Urinary bladder (tissue), 4 donors: ENCODE data around the gene FAM162B. TPM values are rescaled to one million over a fixed set of nuclear protein-coding genes. Genes with fewer than 3 reads are reported as not detected.

Experiments used
- DNase-seq: peaks from one replicate; pipeline ENCODE4 v3.0.0-alpha.2; 2015; ENCODE audit errors: extremely low spot score
- H3K27ac ChIP-seq: one replicate; pipeline ENCODE4 v1.5.1; 2013; ENCODE audit warnings: low read depth, mild to moderate bottlenecking, moderate library complexity
- H3K36me3 ChIP-seq: one replicate; pipeline ENCODE4 v1.6.1; 2013; ENCODE audit warnings: mild to moderate bottlenecking, moderate library complexity; ENCODE audit not compliant: insufficient read depth
- H3K4me1 ChIP-seq: one replicate; pipeline ENCODE4 v1.6.1; 2013; ENCODE audit warnings: mild to moderate bottlenecking, moderate library complexity; ENCODE audit not compliant: insufficient read depth
- H3K4me3 ChIP-seq: one replicate; pipeline ENCODE4 v1.5.1; 2013; ENCODE audit warnings: low read depth, low read length
- WGBS: extraction: QIAGEN DNeasy Blood & Tissue Kit; methylation state at CpG from one replicate; pipeline ENCODE4 v1.1.7; 2013; 5-methylcytosine and 5-hydroxymethylcytosine counted together
- polyA plus RNA-seq: library from polyadenylated mRNA; stranded (reverse); fragments of 200-250 nt; gene quantifications from one replicate; pipeline ENCODE4 v1.2.3, GENCODE V29; 2013
- total RNA-seq: library from RNA; depleted of rRNA; stranded (reverse); fragments of >200 nt; gene quantifications from one replicate; pipeline ENCODE4 v1.2.3, GENCODE V29; 2014
- donor health status: healthy with polysubstance abuse.
- donor health status: healthy.

Gene FAM162B
- total RNA-seq = 12.0 TPM
- polyA plus RNA-seq = 16.1 TPM

- Histone ChIP-seq H3K27ac (peak within 1 kb of the TSS; percentile 81), H3K36me3 (no peaks in the 10 kb centered on the region), H3K4me3 (peak within 1 kb of the TSS; percentile 67), H3K4me1 (no peaks in the 10 kb centered on the region)
- no peak for DNase-seq
- WGBS = 1% methylated on average over 89 of the region's 89 CpGs
Observed at GRCh38 chr6:116764961-116765841, at the start of gene FAM162B. Gene FAM162B, minus strand, starts transcription at chr6:116765719. Its CDS starts 143 bp downstream, at chr6:116765576.

- no peak for DNase-seq
- Histone ChIP-seq H3K36me3 (no peaks in the 10 kb centered on the region), H3K4me1 (no peaks in the 10 kb centered on the region), H3K4me3 (no peak overlapping the region), H3K27ac (no peak overlapping the region)
- 90% methylated on average over 2 of the region's 2 CpGs for WGBS
Observed at GRCh38 chr6:116812051-116812650, 46.6 kb upstream of the FAM162B start.

DNA sequence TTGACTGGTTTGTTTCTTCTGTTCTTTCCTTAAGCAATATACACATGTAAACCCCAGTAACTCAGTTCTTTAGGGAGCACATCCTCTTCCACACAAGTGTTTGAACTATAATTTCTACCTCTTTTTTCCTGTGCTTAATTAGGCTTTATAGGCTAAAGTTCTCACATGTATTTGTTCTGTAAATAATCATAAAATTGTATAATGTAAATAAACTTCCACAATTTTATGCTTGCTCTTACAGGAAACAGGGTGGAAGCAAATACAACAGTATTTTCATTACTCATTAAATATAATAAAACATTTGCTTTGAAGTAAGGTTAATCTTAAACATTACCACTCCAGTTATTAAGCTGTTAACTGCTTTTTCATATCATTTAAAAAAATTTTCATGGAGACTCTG lies 36.5 kb upstream of the FAM162B start:
- H3K4me3 ChIP-seq = no peak overlapping the region
- no peaks in the 10 kb centered on the region for H3K4me1 ChIP-seq
- DNase-seq = no peak
- H3K36me3 ChIP-seq = peaks cover 2% of the 10 kb centered on the region
- no peak overlapping the region for H3K27ac ChIP-seq

GRCh38 chr6:116799945-116800344 lies 34.4 kb upstream of the FAM162B start:
- H3K36me3 ChIP-seq = peaks cover 2% of the 10 kb centered on the region
- DNase-seq = no peak
- H3K27ac ChIP-seq = no peak overlapping the region
- H3K4me3 ChIP-seq = no peak overlapping the region
- H3K4me1 ChIP-seq = no peaks in the 10 kb centered on the region

DNA sequence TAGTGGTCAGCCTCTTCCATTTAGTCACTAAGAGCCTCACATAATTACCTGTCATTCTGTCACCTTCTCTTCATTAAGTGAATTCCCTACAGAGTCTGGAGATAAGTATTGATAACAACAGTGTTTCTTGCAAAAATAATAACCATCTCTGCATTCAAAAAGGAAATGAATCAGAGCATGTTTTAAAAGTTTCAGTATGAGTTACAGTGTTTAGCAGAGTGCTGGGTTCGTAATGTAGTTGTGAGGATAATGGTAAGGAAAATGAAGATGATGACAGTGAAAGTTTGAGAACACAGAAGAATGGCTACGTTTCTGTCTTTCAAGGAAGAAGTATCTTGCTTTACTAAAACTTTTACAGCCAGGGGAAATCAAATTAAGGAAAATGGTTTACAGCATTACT lies 32.1 kb upstream of the FAM162B start:
- Histone ChIP-seq H3K27ac (no peak overlapping the region), H3K36me3 (no peaks in the 10 kb centered on the region), H3K4me3 (no peak overlapping the region), H3K4me1 (no peaks in the 10 kb centered on the region)
- 58% methylated on average over 2 of the region's 2 CpGs for WGBS
- no peak for DNase-seq

- H3K36me3 ChIP-seq = no peaks in the 10 kb centered on the region
- H3K27ac ChIP-seq = no peak overlapping the region
- DNase-seq = no peak
- H3K4me3 ChIP-seq = no peak overlapping the region
- H3K4me1 ChIP-seq = no peaks in the 10 kb centered on the region
- 54% methylated on average over 3 of the region's 3 CpGs for WGBS
Observed at GRCh38 chr6:116793224-116793623, 27.7 kb upstream of the FAM162B start.

DNA sequence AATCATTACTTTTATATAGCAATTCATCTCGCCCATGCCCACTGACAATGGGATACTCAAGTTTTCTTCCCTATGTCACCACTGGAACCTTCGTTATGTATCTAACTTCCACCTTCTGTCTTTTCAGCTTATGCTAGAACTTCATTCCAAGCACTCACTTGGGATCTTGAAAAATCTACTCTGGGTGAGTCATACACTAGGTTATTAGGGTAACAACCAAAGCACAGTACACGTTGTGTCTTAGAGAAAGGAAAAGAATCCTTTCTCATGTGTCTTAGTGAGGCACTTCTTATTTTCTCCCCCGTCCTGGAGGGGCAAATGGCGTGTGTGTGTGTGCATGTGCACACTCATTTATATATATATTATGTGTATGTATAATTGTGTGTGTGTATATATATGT lies 18.3 kb upstream of the FAM162B start:
- Histone ChIP-seq H3K4me1 (no peaks in the 10 kb centered on the region), H3K4me3 (no peak overlapping the region), H3K36me3 (no peaks in the 10 kb centered on the region), H3K27ac (no peak overlapping the region)
- 63% methylated on average over 5 of the region's 5 CpGs for WGBS
- no peak for DNase-seq

- no peak overlapping the region for H3K27ac ChIP-seq
- 29% methylated on average over 13 of the region's 13 CpGs for WGBS
- DNase-seq = no peak
- H3K4me1 ChIP-seq = no peaks in the 10 kb centered on the region
- H3K36me3 ChIP-seq = no peaks in the 10 kb centered on the region
- no peak overlapping the region for H3K4me3 ChIP-seq
Observed at GRCh38 chr6:116779573-116780164, 14.2 kb upstream of the FAM162B start.

DNA sequence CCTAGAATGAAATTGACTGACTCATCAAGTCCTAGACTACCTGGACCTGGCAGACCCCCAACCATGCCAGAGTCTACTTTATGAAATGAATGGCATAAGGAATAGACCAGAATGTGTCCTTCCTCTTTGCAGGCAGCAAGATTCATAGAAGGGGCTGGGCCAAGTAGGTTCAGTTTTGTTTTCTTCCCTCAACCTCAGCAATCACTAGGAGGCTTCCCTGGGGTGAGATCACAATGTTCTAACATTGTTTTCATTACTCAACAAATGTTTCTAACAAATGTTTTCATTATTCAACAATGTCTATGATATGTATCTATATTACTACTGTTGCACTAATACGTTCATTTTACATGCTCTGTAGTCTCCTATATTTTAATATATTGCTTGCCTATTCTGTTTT lies 8.4 kb upstream of the FAM162B start:
- DNase-seq = no peak
- WGBS = 77% methylated on average over 1 of the region's 1 CpG

GRCh38 chr6:116772450-116772849 lies 6.9 kb upstream of the FAM162B start:
- Histone ChIP-seq H3K4me1 (no peaks in the 10 kb centered on the region), H3K36me3 (no peaks in the 10 kb centered on the region), H3K27ac (no peak overlapping the region), H3K4me3 (no peak overlapping the region)
- 70% methylated on average over 1 of the region's 1 CpG for WGBS
- no peak for DNase-seq

More for the DNA sequence above, 8.4 kb upstream of the FAM162B start:
- H3K36me3 ChIP-seq = no peaks in the 10 kb centered on the region
- no peak overlapping the region for H3K4me3 ChIP-seq
- H3K27ac ChIP-seq = no peak overlapping the region
- no peaks in the 10 kb centered on the region for H3K4me1 ChIP-seq

DNA sequence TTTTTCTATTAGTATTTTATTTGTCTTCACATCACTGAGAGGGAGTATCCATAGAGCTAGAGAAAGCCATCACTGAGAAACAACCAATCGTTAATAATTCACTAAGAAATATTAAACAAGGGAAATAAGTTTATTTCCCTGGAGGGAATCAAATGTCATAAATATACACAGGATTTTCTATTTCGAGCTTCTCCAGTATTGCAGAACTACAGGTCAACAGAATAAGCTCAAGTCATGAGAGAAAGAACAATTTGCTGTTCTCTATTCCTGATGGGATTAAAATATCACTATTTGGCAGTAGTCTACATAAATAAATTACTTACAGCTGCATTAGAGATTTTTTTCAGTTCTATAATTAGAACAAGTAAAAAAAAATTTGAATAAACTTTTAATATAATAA lies 2.2 kb upstream of the FAM162B start:
- no peak overlapping the region for H3K27ac ChIP-seq
- DNase-seq = no peak
- 45% methylated on average over 2 of the region's 2 CpGs for WGBS
- H3K4me1 ChIP-seq = no peaks in the 10 kb centered on the region
- H3K36me3 ChIP-seq = no peaks in the 10 kb centered on the region
- no peak overlapping the region for H3K4me3 ChIP-seq

DNA sequence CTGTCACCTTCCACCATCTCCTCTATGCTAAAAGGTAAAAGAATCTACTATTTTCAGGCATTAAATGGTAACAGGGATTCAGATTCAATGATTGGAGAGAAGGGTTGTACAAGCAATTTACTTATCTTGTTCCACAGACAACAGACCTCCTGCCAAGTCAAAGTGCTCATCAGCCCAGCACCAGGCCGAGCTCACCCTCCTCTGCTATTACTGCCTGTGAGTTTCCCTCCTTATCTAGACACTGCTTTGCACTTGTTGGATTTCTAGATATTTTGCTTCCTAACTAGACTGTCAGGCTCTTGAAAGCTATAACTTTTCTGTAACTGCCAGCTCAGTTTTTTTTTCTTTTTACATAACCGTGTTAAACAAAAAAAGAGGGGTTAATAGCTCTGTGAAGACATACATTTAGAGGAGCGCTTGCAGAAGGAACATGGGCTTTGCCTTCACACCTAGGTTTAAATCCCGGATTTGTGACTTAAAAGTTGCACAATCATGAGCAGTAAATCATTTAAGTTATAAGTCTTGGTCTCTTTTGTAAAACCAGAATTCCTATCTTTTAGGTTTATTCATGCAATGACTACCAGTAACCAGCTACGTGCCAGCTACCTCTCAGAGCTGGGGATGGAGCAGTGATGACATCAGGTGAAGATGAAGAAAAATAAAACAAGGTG lies 1.1 kb upstream of the FAM162B start:
- no peak overlapping the region for H3K4me3 ChIP-seq
- no peak overlapping the region for H3K27ac ChIP-seq
- 75% methylated on average over 5 of the region's 5 CpGs for WGBS
- no peaks in the 10 kb centered on the region for H3K36me3 ChIP-seq
- DNase-seq = no peak
- H3K4me1 ChIP-seq = no peaks in the 10 kb centered on the region

DNA sequence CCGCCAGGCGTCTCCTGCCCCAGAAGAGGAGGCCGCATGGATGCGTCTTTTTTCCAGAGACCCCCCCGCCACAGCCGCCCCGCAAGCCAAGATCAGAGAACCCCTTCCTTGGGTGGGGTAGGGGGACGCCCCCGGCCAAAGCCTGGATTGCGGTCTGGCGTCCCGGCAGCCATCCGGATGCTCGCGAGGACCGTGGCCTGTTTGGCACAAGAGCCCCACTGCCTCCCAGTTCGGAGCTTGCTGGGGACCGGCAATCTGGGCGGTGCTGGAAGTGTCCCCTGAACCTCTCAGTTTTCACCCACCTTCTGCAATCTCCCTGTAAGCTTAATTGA lies 924 bp downstream of the FAM162B start:
- H3K27ac ChIP-seq = peak overlapping the region; percentile 81
- no peaks in the 10 kb centered on the region for H3K4me1 ChIP-seq
- peak overlapping the region; percentile 67 for H3K4me3 ChIP-seq
- 16% methylated on average over 19 of the region's 19 CpGs for WGBS
- no peak for DNase-seq
- no peaks in the 10 kb centered on the region for H3K36me3 ChIP-seq
